CD4-positive, alpha-beta T cell treated with Interferon gamma for 1 hour (primary cell): ENCODE results near the gene PLSCR5.

Experiments
- DNase-seq: peaks from one replicate; pipeline ENCODE4 v3.0.0-alpha.2; 2020

PLSCR5 gene, protein sequence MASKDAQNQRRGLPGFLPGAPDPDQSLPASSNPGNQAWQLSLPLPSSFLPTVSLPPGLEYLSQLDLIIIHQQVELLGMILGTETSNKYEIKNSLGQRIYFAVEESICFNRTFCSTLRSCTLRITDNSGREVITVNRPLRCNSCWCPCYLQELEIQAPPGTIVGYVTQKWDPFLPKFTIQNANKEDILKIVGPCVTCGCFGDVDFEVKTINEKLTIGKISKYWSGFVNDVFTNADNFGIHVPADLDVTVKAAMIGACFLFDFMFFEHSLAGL

GRCh38 chr3:146605106-146605505 lies at the start of gene PLSCR5:
Gene PLSCR5 (minus strand): TSS chr3:146605346. CDS start chr3:146605212, 134 bp downstream.
- DNase-seq: no peak

DNA sequence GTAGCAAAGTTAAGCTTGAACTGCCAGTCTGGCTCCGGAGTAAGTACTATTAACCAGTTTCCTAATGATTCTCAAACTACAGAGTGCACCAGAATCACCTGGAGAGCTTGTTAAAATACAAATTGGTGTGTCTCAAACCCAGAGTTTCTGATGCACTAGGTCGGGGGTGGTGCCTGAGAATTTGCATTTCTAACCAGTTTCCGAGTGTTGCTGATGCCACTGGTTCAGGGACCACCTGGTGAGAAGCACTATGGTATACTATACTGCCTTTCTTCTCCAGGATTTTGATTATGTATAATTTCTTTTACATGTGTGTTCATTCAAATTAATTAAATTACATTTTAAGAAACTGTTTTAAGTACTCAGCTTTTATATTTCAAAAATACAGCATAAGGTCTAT lies 48.8 kb upstream of the PLSCR5 start:
- DNase-seq: no peak

- no peak for DNase-seq
Measured at GRCh38 chr3:146650691-146651442, 45.7 kb upstream of the PLSCR5 start.

GRCh38 chr3:146646261-146646660 lies 41.1 kb upstream of the PLSCR5 start:
- DNase-seq: no peak

GRCh38 chr3:146640955-146641867 lies 36.1 kb upstream of the PLSCR5 start:
- DNase-seq: no peak

GRCh38 chr3:146640361-146640760 lies 35.2 kb upstream of the PLSCR5 start:
- no peak for DNase-seq

- DNase-seq: no peak
Measured at GRCh38 chr3:146638718-146639117, 33.6 kb upstream of the PLSCR5 start.

- no peak for DNase-seq
Measured at GRCh38 chr3:146637871-146638270, 32.7 kb upstream of the PLSCR5 start.

DNA sequence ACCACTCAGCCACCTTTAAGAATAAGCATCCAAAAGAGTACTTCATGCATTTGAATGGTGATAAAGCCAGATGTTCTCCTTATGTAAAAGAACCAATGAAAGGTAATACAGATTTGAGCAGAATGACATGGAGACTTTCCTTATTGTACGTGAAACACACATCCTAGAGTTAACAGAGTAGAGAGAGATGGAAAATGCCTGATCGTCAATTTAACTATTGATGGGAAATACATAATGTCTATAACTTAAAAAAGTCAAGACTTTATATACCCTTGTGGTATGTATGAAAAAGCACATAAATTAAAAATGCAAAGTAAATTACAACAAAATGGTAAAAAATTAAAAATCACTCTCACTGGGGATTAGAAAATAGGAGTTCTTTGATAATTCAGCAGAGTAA lies 31.7 kb upstream of the PLSCR5 start:
- no peak for DNase-seq

GRCh38 chr3:146634346-146634745 lies 29.2 kb upstream of the PLSCR5 start:
- DNase-seq: no peak

DNA sequence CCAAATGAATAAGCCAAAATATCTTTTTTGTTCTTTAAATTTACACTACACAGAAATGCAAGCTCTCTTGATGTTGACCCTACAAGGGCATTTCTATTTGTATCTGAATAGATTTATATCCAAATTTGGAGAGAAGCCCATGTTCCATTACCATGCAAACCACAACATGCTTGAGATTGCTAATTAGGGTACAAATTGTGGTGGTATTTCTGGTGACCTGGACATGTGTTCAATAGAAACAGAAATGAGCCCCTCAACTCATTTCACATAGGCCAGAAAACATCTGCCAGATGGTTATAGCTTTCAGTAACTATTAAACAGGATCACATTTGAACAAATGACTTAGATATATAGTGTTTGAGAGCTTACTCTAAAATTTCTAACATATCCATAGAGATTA lies 23.5 kb upstream of the PLSCR5 start:
- DNase-seq: no peak

GRCh38 chr3:146626403-146627122 lies 21.4 kb upstream of the PLSCR5 start:
- no peak for DNase-seq

DNA sequence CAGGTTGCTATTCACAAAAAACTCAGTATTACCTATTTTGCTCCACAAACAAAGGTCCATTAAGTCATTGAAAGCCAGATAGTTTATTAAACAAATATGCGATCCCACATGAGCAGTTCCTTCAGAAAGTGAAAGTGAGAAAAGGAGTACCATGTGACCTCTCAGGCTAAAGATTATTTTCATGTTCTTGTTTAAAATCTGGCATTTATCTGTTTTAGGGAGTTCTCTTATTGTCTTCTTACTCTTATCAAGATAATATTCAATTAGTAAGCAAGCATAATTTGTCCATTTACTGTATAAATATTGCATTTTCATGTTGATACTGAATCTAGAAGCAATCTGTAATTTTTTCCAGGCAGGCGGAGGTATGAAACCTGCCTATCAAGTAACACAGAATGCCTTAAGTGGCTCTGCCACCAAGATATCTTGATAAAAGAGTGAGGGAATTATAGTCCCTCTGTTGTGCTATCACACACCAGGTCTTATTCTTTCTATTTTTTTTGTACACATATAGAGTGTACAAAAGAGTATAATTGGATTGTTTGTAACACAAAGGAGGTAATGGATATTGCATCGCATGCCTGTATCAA lies 20.1 kb upstream of the PLSCR5 start:
- DNase-seq: no peak

GRCh38 chr3:146621723-146622122 lies 16.6 kb upstream of the PLSCR5 start:
- no peak for DNase-seq

GRCh38 chr3:146612015-146612414 lies 6.9 kb upstream of the PLSCR5 start:
- no peak for DNase-seq

DNA sequence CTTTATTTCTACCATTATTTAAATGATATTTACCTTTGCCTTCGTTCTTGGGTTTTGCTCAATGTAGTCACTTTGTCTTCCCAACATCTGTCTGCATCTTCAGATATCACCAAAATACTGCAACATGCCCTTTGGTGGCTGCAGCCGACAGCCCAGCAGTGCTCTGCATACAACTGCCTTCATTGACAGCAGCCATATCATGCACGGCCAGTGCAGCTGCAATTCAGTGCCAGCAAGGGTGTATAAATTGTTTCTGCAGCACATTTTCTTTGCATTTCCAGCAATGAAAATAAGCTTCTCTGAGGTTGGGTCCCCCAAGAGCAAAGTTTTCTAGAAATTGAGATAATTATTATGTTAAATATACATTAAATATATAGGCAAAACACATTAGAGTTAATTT lies 6.0 kb upstream of the PLSCR5 start:
- DNase-seq: no peak

- no peak for DNase-seq
Measured at GRCh38 chr3:146598535-146598934, 6.6 kb downstream of the PLSCR5 start.

DNA sequence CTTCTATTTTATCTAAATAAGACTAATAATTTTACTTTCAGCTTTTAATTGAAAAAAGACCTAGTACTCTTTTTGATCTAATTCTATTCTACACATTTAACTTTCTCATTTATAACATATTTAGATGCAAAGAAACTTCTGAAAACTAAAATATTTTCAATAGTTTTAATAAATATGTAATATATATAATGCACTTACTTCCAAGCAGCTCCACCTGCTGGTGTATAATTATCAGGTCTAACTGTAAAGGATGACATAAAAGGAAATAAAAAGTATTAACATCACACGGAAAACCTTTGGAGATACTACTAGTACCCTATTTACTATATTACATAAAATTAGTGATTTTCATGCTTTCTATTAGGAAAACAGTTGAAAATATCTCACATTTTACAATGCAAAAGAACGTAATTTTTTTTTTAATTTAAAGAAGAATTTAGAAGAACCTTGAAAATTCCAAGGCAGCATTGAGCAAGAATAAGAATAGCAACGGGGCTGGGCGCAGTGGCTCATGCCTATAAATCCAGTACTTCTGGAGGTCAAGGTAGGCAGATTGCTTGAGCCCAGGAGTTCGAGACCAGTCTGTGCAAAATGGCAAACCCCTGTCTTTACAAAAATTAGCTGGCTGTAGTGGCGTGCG lies 10.2 kb downstream of the PLSCR5 start:
- DNase-seq: no peak

- DNase-seq: no peak
Measured at GRCh38 chr3:146593776-146594175, 11.4 kb downstream of the PLSCR5 start.

DNA sequence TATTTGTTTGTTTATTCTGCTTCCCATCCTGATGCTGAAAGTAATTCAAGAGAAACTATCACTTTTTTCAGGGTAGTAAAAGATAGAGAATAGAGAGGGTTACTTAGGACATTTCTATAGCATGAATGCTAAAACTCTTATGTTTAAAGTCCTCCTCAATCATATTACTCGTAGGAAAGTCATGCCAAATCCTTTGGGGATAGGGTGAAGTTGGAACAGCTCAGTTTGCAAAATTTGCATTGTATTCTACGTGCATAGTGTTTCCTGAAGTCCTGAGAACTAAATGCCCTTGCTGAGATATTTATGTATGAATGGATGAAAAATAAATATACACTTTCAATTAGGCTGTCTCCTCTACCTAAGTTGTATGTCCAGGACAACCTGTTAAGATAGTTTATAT lies 14.6 kb downstream of the PLSCR5 start:
- no peak for DNase-seq

DNA sequence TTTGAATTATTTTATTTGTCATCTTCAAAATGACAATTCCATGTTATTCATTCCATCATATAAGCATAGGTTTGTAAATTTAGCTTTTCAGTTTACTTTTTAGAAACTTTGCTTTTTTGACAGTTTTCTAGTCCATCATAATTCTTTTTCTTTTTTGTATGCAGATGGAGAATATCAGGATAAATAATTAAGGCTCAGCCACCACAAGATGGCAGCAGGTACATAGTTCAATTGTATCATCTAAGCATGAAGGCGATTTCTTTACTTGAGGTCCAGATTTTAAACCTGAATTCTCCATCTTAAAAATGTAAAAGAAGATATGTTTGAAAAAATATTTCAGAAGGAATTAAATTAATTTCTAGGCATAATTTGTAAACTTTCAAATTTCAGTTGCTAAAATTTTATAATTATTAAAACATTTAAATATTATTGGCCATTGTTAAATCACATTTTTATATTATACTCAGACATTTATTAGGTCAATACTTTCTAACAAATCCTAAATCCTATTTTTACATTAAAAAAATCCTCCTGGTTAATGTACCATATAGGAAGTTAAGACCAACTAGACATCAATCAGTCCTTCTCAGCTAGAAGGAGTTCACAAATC lies 15.1 kb downstream of the PLSCR5 start:
- DNase-seq: no peak
